NCI-H510A treated with DMSO at 0.1 percent for 48 hours (cell line): ENCODE results near the gene TOX2.
A peak's percentile ranks its signal among the peaks of the same experiment; 100 is the strongest.

ENCODE experiments used
- DNase-seq: peaks from one replicate; lab custom pipeline; 2025; lab: John Stamatoyannopoulos, UW

Gene TOX2

DNA sequence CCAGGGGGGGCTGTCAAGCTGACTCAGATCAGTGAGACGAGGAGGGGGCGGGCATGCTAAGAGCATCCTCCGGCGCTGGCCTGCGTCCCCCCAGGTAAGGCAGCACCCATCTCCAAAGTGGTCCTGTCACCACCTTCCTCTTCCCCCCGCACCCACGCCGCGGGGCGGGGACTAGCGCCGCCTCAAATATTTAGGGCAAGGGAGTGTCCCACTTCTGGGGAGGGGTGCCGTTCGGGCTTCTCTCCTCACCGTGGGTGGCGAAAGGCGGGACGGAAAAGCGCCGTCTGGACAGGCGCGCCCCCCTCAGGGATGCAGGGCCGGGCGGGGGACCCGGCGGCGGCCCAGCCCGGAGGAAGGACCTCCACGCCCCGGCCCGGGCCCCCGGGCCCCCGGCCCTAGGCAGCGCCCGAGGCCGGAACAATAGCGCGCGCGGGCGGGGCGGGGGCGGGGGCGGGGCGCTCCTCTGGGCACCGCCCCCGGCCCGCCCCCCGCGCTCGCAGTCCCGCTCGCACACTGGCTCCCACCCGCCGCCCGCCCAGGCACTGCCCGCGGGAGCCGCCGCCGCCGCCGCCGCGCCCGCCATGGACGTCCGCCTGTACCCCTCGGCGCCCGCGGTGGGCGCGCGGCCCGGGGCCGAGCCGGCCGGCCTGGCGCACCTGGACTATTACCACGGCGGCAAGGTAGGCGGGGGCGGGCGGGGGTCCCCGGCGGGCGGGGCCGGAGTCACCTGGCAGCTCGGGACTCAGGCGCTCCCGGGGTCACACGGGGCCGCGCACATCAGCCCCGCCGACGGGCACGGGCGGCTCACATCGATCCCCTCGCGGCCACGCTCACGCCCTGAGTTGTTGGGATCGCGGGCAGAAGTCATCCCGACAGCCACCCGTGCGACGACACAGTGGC, at the start of gene TOX2:
Gene TOX2, plus strand, starts transcription at position 542 of the 900 bp plus-strand sequence. Its CDS starts 40 bp downstream, at position 582.
- DNase-seq = peak; percentile 39

DNA sequence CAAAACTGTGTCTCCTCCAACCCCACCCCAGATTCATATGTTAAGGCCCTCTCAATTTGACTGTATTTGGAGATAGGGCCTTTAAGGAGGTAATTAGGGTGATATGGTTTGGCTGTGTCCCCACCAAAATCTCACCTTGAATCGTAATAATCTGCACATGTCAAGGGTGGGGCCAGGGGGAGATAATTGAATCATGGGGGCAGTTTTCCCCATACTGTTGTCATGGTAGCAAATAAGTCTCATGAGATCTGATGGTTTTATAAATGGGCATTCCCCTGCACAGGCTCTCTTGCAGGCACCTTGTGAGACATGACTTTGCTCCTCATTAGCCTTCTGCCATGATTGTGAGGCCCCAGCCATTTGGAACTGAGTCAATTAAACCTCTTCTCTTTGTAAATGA, 46.6 kb upstream of the TOX2 start:
- no peak for DNase-seq

GRCh38 chr20:43870484-43870883, 44.2 kb upstream of the TOX2 start:
- DNase-seq = no peak

DNA sequence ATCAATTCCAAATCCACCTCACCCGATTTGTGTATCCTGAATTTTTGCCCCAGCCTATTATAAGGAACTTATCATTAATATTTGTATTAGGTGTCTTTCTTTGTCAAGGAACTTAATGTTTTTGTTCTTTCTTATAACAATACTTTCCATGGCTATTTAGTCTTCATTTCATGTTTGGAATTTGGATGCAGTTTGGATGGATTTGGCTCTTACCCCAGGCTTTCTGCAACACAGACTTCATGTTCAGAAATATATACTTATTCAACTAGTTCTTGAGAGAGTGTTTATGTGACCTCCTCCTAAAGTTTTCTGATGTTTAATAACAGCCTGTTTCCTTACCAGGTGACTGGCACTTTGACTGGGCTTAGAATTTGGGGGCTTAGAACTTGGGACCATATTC, 35.9 kb upstream of the TOX2 start:
- no peak for DNase-seq

- no peak for DNase-seq
These were observed 20.7 kb upstream of the TOX2 start for GRCh38 chr20:43893930-43894329.

DNA sequence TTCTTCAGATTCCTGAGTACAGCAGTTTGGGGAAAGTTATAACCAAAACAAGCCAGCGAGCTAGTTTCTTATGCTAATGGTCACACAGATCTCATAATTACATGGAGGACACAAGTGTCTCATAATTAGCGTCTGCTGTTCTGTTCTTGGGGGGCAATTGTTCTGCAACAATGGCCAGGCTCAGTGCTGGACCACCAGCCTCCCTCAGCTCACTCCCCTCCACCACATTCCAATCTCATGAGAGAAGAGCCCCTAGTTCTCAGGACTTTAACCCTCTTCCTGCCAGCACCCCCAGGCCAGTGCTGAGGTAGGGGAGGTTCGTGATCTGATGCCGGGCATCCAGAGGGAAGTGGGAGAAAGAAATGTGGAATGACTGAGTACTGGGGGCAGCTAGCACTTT, 20.2 kb upstream of the TOX2 start:
- DNase-seq = no peak

DNA sequence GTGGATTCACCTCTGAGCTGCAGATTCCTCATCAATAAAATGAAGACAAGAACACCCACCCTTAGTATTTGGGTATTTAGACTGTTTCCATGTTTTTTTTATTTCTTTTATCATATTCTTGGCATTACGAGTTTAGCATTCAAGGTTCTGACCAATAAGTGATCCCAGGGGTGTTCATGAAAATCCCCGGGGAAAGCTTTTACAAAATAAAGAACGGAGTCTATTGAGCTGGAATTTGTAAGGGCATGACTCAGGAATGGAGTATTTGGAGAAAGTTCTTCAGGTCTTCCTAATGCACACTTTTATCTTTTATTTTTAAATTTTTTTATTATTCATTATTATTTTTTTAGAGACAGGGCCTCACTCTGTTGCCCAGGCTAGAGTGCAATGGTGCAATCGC, 19.4 kb upstream of the TOX2 start:
- no peak for DNase-seq

- no peak for DNase-seq
These were observed 15.2 kb upstream of the TOX2 start for GRCh38 chr20:43899274-43900120.

- DNase-seq = no peak
These were observed 14.6 kb upstream of the TOX2 start for GRCh38 chr20:43900121-43900466.

DNA sequence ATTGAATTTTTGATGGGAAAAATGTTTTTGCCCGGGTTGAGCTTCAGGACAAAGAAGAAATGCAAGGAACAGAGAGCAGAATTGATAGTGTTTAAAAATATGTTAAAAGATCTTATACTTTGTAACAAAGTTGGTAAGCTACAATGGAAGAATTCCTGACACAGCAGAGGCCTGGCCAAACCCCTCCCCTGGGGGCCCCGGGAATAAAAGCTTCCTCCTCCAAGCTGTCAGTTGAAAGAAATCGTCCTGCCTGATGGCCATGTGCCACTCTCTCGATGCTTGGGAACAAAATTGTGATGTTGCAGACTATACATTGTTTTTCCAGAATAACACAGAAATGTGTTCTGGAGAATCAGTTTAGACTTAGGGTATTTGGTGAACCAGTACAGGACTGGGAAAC, 14.2 kb upstream of the TOX2 start:
- no peak for DNase-seq

GRCh38 chr20:43901296-43901695, 13.4 kb upstream of the TOX2 start:
- DNase-seq = no peak

GRCh38 chr20:43903953-43904826, 10.5 kb upstream of the TOX2 start:
- no peak for DNase-seq

DNA sequence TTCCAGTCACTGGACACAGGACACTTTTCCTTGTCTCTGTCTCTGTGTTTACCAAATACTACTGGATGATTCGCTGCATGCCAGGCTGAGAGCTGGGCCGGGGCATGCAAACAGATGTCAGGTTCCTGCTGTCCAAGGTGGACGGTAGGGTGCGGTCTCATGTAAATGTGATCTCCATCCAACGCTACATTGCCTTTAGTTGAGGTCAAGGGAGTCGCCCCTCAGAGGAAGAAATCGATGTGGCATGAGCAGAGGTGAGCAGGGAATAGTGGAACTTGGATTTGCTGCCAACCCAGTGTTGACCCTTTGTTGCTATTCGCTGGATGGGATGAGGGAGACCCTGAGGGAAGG, 9.8 kb upstream of the TOX2 start:
- DNase-seq = no peak

DNA sequence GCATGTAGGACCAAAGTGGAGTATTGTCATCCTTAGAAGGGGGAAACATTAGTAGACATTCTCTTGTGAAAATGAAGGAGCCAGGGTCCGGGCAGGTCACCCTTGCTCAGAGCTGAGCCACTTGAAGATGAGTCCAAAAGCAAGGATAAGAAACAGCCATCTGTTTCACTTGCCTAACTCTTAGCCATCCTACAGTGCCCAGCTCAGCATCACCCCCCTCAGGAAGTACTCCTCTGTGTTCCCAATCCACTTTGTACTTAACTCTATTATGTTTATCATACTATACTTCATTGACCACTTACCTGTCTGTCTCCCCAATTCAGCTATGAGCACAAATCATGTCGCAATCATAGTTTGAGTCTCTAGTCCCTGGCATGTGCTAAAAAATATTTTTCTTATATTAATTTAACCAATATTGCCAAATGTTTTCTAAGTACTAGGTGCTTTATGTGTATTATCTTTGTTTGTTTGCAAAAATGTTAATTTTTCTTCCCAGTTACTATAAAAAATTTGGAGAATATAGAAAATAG, 8.1 kb upstream of the TOX2 start:
- no peak for DNase-seq

GRCh38 chr20:43909211-43909610, 5.4 kb upstream of the TOX2 start:
- no peak for DNase-seq

DNA sequence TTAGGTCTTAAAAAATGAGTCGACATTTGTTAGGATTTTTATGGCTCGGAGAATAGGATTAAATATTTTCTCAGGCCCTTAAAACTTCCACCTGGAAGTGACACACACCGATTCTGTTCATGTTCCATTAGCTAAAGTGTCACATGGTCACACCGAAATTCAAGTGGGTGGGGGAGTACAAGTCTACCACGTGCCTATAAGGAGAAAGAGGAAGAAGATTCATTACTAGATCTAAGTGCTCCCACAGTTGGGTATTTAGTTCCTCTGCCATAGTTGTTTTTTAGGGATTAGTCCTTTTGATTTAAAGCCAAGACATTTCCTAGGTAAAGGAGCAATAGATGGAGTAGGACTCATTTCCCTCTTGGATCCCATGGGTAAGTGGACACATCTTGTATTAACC, 4.9 kb upstream of the TOX2 start:
- no peak for DNase-seq

DNA sequence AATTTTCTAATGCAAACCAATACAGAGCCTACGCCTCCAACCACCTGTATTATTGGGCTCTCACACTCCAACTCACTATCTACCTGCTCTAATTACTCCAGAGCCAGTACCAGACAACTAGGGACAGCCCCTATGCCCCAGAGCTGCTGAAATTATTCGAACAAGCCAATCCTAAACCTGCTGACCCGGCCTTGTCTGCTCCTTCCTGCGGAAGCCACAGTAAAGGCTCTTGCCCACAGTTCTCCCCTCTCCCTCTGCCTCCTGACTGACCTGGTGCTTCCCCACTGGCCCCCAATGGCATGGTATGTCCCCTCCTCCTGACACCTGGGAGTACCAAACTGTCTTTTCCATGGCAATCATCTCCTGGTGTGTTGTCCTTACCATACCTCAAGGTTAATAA, 4.1 kb upstream of the TOX2 start:
- DNase-seq = no peak

DNA sequence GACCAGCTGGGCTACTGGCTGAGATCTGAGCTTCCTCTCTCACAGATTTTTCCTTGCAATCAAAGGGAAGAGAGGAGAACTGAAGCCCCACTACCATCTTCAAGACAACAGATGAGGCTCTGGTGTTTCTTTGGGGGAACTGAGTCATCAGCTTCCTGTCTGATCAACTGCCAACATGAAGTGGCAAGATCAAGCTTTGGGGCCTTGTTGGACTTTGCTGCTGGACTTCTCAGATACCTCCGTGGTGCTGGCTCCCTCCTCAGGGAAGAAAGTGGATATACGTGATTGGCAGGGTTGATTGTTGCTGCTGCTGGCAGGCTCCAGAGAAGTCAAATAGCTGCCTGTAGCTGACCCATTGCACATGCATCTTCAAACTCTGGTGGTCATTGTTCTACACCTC, 3.6 kb upstream of the TOX2 start:
- no peak for DNase-seq

- no peak for DNase-seq
These were observed 1.2 kb upstream of the TOX2 start for GRCh38 chr20:43913291-43914025.

GRCh38 chr20:43915211-43916072, 790 bp downstream of the TOX2 start:
- DNase-seq = no peak
